ENCODE data around the gene TEAD4.

The TEAD4 gene

DNA sequence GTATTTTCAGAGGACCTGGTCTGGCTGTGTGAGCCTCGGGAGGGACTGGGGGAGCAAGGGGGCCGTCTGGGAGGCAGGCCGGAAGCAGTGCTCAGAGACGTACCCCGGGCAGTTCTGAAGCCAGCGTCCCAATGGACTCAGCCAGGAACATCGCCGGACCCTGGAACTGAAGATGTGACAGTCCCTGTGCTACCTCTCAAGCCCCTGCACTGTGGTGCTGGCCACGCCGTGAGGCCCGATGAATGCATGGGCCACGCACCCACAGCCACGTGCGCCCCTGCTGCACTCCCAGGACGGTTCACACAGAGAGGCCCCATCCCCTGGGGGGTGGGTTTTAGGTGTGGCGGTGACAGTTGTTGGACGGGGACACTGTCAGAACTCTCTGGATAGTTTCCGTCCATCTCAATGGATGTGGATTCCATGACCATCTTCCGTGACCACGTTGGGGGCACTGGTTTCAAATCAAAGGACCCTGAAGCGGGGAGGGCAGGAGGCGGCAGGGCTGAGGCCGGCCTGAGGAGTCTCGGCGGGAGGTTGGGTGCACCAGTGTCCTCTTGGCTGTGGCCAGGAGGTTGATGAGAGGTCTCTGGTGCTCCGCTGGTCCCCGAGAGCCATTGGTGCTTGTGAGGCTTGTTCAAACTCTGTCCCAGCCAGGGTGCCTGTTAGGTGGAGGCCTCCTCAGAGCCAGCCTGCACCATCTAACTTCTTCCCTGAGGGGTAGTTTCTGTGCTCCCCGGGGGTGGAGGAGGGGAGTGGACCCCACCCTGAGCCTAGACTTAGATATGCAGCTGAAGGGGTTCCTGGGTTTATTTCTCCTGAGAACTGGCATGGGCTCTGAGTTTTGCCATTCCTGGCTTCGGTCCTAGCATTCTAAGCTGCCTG, 81.7 kb downstream of the TEAD4 start:
- Histone ChIP-seq H3K9me2 (replicated peaks; ENCODE audit: insufficient read depth, low read length) (no peaks in the 10 kb centered on the region), H3K27me3 (ENCODE audit: low read length) (no peaks in the 10 kb centered on the region), H3K36me3 (ENCODE audit: low read length) (no peaks in the 10 kb centered on the region), H4K20me1 (ENCODE audit: low read depth, low read length) (no peaks in the 10 kb centered on the region), H2AFZ (ENCODE audit: low read depth, low read length, severe bottlenecking) (no peak overlapping the region), H3K9me3 (ENCODE audit: insufficient read depth, low read length) (no peaks in the 10 kb centered on the region), H3K4me3 (ENCODE audit: insufficient read depth, low read length, poor library complexity, severe bottlenecking) (no peak overlapping the region), H3K27ac (ENCODE audit: low read depth, low read length) (no peak overlapping the region), H3K79me2 (ENCODE audit: insufficient read depth, low read length) (no peaks in the 10 kb centered on the region), H3F3A (ENCODE audit: insufficient read depth) (no peaks in the 10 kb centered on the region), H3K4me2 (ENCODE audit: low read depth, low read length, poor library complexity, severe bottlenecking) (no peak overlapping the region), H3K9ac (ENCODE audit: low read length) (no peak overlapping the region)
- TF ChIP-seq, protein P1, sequence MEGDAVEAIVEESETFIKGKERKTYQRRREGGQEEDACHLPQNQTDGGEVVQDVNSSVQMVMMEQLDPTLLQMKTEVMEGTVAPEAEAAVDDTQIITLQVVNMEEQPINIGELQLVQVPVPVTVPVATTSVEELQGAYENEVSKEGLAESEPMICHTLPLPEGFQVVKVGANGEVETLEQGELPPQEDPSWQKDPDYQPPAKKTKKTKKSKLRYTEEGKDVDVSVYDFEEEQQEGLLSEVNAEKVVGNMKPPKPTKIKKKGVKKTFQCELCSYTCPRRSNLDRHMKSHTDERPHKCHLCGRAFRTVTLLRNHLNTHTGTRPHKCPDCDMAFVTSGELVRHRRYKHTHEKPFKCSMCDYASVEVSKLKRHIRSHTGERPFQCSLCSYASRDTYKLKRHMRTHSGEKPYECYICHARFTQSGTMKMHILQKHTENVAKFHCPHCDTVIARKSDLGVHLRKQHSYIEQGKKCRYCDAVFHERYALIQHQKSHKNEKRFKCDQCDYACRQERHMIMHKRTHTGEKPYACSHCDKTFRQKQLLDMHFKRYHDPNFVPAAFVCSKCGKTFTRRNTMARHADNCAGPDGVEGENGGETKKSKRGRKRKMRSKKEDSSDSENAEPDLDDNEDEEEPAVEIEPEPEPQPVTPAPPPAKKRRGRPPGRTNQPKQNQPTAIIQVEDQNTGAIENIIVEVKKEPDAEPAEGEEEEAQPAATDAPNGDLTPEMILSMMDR (IDR thresholded peaks at IDR 0.05; ENCODE audit: insufficient read depth, low read length, poor library complexity, severe bottlenecking), result no peak
- no peak for TF ChIP-seq EZH2phosphoT487 (conservative IDR thresholded peaks at IDR 0.05; ENCODE audit: low read length)

DNA sequence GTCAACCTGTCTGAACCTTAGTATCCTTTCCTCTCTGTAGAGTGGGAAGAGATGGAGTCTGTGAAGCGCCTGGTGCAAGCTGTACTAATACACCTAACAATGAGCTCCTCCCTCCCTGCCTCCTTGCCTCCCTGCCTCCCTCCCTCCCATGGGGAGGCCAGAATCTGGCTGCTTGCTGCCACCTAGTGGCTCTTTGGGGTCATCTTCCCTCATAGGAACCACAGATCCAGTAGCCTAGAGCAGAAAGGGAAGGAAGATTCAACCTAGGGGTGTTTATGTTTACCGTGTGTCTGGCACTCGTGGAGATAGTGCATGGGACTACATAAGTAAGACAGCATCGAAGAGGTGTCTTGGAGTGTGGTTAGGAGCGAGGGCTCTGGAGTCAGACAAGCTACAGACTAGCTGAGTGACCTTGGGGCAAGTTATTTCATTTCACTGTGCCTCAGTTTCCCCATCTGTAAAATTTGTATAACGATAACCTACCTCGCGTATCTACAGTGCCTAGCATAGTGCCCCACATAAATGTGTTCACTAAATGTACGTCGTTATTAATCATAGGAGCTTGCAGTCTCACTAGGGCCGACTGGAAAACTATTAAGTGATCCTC, 82.5 kb downstream of the TEAD4 start:
- no peak overlapping the region for H3K4me3 ChIP-seq (ENCODE audit: insufficient read depth, low read length, poor library complexity, severe bottlenecking)
- H3F3A ChIP-seq (ENCODE audit: insufficient read depth), result no peaks in the 10 kb centered on the region
- no peaks in the 10 kb centered on the region for H3K9me3 ChIP-seq (ENCODE audit: insufficient read depth, low read length)
- no peaks in the 10 kb centered on the region for H3K9me2 ChIP-seq (replicated peaks; ENCODE audit: insufficient read depth, low read length)
- H3K79me2 ChIP-seq (ENCODE audit: insufficient read depth, low read length), result no peaks in the 10 kb centered on the region
- H3K36me3 ChIP-seq (ENCODE audit: low read length), result no peaks in the 10 kb centered on the region
- peak overlapping the region; percentile 11 for H3K4me2 ChIP-seq (ENCODE audit: low read depth, low read length, poor library complexity, severe bottlenecking)
- no peak for TF ChIP-seq EZH2phosphoT487 (conservative IDR thresholded peaks at IDR 0.05; ENCODE audit: low read length)
- TF ChIP-seq, protein P1 (IDR thresholded peaks at IDR 0.05; ENCODE audit: insufficient read depth, low read length, poor library complexity, severe bottlenecking), result peak; percentile 70
- H4K20me1 ChIP-seq (ENCODE audit: low read depth, low read length), result no peaks in the 10 kb centered on the region
- no peaks in the 10 kb centered on the region for H3K27me3 ChIP-seq (ENCODE audit: low read length)
- H3K9ac ChIP-seq (ENCODE audit: low read length), result no peak overlapping the region
- H2AFZ ChIP-seq (ENCODE audit: low read depth, low read length, severe bottlenecking), result no peak overlapping the region
- peak overlapping the region; percentile 22; the same call in 1 of the 2 replicates for H3K27ac ChIP-seq (ENCODE audit: low read depth, low read length)

DNA sequence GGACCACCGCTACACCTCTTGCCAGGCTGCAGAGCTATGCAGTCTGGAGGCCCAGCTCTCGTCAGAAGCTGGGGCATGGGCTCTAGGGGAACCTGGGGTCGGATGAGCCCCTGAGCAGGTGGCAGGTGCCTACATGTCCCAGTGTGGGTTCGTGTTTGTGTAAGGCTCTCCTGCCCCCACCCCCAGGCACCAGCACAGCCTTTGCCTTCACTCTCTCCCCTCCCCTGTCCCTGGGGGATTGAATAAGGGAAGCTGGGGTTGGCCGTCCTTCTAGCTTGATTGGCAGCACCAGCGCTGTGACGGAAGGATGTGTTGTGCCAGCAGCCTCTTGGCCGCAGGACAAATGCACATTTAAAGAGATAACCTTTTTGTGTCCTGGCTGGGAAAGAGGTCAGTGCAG, 83.2 kb downstream of the TEAD4 start:
- Histone ChIP-seq H3K4me3 (ENCODE audit: insufficient read depth, low read length, poor library complexity, severe bottlenecking) (no peak overlapping the region), H4K20me1 (ENCODE audit: low read depth, low read length) (no peaks in the 10 kb centered on the region), H3K27ac (ENCODE audit: low read depth, low read length) (peak overlapping the region; percentile 22; the same call in 1 of the 2 replicates), H3K9ac (ENCODE audit: low read length) (no peak overlapping the region), H3K9me3 (ENCODE audit: insufficient read depth, low read length) (no peaks in the 10 kb centered on the region), H3K9me2 (replicated peaks; ENCODE audit: insufficient read depth, low read length) (no peaks in the 10 kb centered on the region), H3F3A (ENCODE audit: insufficient read depth) (no peaks in the 10 kb centered on the region), H3K27me3 (ENCODE audit: low read length) (no peaks in the 10 kb centered on the region), H2AFZ (ENCODE audit: low read depth, low read length, severe bottlenecking) (no peak overlapping the region), H3K36me3 (ENCODE audit: low read length) (no peaks in the 10 kb centered on the region), H3K79me2 (ENCODE audit: insufficient read depth, low read length) (no peaks in the 10 kb centered on the region), H3K4me2 (ENCODE audit: low read depth, low read length, poor library complexity, severe bottlenecking) (peak overlapping the region; percentile 11)
- TF ChIP-seq, protein P1 (IDR thresholded peaks at IDR 0.05; ENCODE audit: insufficient read depth, low read length, poor library complexity, severe bottlenecking), result no peak
- no peak for TF ChIP-seq EZH2phosphoT487 (conservative IDR thresholded peaks at IDR 0.05; ENCODE audit: low read length)
